Measurements from ENCODE around the gene MAP3K14.

GRCh38 chr17:45366049-45366448 lies 49.2 kb upstream of the MAP3K14 start:
- TF ChIP-seq CTCF (conservative IDR thresholded peaks at IDR 0.05; ENCODE audit: low read depth, low read length) (no peak), EZH2 (IDR thresholded peaks at IDR 0.05; ENCODE audit: low read length, unreplicated experiment) (no peak)
